Dermis microvascular lymphatic vessel endothelial cell (primary cell): Measurements from ENCODE around the gene DNASE2. TPM values are rescaled to one million over a fixed set of nuclear protein-coding genes. Genes with fewer than 3 reads are reported as not detected.
"Not testable (repeated sequence)": the region's sequence is repeated elsewhere in the genome, so short reads cannot be mapped to it uniquely, and the experiment has no call there.

Source experiments
- DNase-seq, 2 donors: peaks; one replicate each; pipeline versions ENCODE4 v3.0.0 to v3.0.0-alpha.2; 2010; ENCODE audit warnings: low read depth in 2 of 2
- total RNA-seq: library from RNA; depleted of rRNA; stranded (reverse); fragments of >200 nt; gene quantifications from 2 replicates; pipeline ENCODE4 v1.2.1, GENCODE V29; 2014

The DNASE2 gene
- 19.1 and 33.5 TPM in 2 replicates for total RNA-seq

DNA sequence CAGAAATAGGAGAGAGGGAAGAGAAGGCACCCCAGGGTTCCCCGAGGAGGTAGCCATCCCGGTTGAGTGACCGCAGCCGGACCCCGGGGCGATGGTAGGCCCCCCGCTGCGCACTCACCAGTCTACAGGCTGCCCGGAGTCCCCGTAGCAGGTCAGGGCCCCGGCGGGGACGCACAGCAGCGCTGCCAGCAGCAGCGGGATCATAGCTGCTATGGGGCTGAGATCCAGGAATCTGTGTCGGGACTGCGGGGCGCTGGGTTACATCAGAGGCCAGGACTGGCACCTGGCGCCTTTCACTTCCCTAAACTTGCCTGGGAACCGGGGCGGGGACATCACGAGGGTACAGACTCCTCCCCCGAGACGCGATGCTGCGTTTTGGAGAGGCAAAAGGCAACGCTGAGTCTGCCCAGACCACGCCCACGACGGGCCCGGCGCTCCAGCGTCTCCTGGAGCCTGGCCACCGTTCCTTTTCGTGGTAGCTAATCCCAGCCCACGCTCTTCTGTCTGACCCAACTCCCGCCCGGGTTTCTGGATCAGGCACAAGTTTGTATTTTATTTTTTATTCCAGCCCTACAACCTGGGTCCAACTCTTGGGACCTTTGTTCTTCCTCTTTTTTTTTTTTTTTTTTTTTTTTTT, at the start of gene DNASE2:
Gene DNASE2 (minus strand): TSS at position 278 of the 637 bp plus-strand sequence. CDS start 74 bp downstream, at position 204.
- DNase-seq, result peak; percentile 37 to 83

DNA sequence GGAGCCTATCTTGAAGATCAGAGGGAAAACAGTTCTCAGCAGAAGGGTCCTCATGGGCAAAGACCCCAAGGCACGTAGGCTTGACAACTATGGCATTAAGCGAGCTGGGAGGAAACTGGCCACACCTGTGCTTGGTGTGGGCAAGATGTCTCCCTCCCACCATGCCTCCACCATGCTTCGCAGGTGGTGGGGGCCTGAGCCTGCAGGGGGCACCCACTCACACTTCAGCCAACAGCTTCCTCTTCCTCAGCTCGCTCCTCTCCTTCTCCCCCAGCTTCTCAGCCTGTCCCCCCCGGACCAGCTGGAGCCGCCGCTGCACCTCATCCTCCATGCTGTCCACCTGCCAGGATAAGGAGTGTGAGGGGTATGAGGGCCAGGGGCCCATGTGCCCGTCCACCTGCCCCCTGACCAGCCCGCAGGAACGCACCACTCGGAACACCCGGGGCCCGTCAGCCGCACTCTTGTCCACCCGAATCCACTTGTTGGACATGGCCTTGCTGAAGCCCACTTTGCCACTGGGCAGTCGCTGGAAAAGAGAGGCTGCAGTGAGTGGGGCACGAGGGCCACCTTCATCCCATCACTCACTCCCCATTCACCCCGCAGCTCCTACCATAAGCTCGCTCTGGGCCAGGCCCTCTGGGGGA, 48.9 kb upstream of the DNASE2 start:
- no peak for DNase-seq

- DNase-seq, result no peak
Measured at GRCh38 chr19:12924621-12925310, 43.5 kb upstream of the DNASE2 start.

DNA sequence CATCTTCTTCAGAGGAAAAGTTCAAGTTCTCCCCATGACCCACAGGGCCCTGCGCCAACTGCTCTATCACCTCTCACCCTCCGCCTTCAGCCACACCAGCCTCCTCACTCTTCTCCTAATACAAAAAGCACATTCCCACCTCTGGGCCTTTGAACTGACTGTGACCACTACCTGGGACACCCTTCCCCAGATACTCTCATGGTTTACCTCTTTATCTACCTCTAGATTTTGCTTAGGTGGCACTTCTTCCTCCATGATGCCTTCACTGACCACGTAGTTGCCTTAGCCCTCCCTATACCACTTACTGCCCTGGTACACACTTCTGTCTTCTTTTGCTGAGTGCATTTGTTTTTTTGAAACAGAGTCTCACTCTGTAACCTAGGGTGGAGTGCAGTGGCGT, 41.7 kb upstream of the DNASE2 start:
- no peak for DNase-seq

DNA sequence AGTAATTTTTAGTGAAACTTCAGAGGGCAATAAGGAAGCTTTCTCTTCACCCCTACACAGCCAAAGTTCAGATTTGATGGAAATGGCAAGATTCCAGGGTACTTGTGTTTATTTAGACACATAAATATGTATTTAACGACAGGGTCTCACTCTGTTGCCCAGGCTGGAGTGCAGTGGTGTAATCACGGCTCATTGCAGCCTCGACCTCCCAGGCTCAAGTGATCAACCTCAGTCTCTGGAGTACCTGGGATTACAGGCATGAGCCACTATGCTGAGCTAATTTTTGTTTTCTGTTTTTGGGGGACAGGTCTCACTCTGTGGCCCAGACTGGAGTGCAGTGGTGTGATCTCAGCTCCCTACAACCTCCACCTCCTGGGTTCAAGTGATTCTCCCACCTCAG, 39.8 kb upstream of the DNASE2 start:
- DNase-seq, result no peak

DNA sequence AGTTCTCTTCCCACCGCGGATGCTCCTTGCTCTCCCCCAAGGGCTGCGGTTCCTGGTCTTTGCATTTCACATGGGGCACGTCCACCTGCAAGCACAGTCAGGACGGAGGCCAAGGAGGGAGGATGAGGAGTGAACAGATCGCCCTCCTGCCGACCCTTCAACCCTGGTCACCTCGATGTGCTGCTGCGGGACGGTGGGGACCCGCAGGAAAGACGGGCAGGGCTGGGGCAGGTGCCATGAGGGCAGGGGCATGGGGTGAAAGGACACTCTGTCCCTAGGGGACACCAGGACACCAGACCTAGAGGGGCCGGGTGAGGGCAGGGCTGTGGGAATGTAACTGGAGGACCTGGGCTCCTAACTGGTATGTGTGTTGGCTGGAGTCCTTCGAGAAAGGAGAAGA, 37.0 kb upstream of the DNASE2 start:
- DNase-seq, result no peak

GRCh38 chr19:12915860-12916259, 34.6 kb upstream of the DNASE2 start:
- not testable (repeated sequence) for DNase-seq

DNA sequence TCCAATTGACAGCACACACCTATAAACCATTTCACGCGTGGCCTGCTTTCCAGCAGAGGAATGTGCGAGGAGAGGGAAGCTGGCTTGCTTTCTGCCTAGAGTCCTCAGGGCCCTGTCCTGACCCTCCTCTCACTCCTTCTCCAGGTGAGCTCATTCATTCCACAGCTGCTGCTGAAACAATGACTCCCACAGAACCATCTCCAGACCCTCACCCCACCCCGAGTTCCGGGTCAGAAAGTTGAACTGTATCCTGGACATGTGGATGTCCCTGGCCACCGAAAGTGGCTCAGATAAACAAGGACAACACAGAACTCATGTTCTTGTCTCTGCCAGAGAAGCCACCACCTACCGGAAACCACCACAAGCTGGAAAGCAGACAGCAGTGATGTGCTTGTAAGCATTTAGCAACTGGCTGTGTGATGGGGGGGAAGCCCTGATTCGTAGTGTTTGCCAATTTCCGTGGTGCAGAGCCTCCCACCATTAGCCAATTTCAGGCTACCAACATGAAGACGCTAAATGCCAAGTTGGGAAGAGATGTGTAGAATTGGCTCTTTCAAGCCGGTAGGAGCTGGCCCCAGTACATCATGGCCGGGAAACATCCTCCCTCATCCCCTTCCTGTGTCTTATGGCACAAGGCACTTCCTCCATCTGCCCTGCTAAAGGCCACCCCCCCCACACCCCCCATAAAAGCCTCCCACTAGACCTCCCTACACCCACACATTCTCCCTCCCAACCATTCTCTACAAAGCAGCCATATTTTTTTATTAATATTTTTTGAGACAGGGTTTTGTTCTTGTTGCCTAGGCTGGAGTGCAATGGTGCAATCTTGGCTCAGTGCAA, 32.8 kb upstream of the DNASE2 start:
- peak in 1 of 2 donors; percentile 22 for DNase-seq

DNA sequence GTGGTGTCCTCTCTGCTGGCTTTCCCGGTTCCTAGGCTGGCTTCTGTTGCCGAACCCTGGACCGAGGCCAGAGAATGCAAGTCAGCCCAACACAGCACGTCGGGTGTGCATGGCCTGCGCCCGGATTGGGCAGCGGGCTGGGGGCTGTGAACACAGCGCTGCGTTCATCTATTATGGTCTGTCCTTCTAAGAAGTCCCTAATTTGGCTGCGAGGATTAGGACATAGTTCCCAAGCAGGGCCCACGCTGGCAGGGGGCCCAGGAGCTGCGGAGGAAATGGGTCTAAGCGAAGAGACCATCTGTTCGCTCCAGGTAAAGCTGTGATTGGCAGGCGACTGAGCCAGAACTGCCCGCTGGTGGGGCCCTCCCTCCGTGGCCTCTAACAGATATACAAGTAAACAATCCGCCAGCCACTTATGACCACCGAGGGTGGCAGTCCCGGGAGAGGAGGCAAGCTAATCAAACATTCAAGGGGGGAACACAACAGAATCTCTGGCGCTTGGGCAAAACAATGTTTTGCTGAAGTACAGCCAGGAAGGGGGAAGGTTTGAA, 31.8 kb upstream of the DNASE2 start:
- peak in 1 of 2 donors; percentile 42 for DNase-seq

DNA sequence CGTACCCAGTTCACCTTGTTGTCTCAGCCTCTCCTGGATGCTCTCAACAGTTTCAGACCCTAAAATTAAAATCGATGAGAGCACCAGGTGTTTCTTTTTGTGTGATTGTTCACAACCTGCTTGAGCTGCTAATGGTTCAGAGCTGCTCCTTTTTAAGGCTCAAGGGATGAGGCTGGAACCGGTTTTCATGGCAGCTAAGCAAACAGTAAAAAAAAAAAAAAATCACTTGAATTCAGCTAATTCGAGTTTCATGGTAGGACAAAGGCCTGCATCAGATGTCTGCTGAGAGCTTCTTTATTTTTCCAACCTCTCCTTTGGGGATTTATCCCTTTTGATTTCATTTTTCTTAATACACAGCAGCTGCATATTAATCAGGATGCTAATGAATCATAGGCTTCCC, 31.3 kb upstream of the DNASE2 start:
- no peak for DNase-seq

DNA sequence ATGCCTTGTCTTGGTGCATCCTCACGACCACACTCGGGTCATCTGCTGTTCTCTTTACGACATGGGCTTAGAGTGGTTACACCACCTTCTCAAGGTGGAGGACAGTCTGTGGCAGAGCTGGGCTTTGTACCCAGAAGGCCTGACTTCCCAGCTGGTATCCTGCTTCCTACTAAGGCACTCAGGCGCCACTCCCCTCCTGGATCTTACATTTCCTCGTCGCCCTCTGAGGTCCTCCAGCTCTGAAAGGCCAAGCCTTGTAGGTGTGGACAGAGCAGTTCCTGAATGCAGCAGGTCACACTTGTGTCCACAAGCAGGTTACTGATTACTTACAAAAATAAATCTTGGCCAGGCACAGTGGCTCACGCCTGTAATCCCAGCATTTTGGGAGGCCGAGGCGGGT, 25.9 kb upstream of the DNASE2 start:
- DNase-seq, result no peak

GRCh38 chr19:12899891-12900518, 18.8 kb upstream of the DNASE2 start:
- DNase-seq, result no peak

- no peak for DNase-seq
Measured at GRCh38 chr19:12896460-12896859, 15.2 kb upstream of the DNASE2 start.

DNA sequence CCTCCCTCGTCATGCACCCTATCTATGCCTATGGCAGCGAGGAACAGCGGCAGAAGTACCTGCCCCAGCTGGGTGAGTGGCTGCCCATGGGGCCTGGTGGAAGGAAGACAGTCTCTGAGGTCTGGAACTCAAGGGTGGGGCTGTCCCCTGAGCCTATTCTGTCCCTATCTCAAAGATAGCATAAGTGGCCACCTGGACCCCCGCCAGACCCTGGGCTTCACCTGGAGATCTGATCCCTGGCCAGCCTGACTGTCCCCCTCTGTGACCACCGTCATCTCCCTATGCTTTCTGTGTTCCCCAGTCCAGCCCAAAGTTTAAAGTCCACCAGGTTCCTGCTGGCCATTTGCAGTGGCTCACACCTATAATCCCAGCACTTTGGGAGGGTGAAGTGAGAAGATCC, 12.3 kb upstream of the DNASE2 start:
- no peak for DNase-seq

GRCh38 chr19:12891553-12892021, 10.3 kb upstream of the DNASE2 start:
- no peak for DNase-seq

- DNase-seq, result peak; percentile 96 to 99
Measured at GRCh38 chr19:12890787-12891552, 9.7 kb upstream of the DNASE2 start, which contains the start of gene GCDH. TSS of gene GCDH (plus strand) at chr19:12891160. CDS start at chr19:12891305, 145 bp downstream.

DNA sequence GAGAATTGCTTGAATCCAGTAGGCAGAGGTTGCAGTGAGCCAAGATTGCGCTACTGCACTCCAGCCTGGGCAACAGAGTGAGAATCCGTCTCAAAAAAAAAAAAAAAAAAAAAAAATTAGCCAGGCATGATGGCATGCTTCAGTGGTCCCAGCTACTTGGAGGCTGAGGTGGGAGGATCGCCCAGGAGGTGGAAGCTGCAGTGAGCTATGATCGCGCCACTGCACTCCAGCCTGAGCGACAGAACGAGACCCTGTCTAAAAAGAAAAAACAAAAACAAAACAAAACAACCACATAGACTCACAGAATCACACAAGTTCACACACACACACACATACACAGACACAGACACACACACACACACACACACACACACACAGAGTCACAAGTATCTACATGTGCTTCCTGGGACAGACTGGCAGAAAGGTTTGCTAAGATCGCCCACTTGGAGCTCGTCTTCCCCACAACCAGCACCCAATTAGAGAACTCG, 9.1 kb upstream of the DNASE2 start:
- DNase-seq, result not testable (repeated sequence)

GRCh38 chr19:12888006-12888603, 6.9 kb upstream of the DNASE2 start:
- no peak for DNase-seq

DNA sequence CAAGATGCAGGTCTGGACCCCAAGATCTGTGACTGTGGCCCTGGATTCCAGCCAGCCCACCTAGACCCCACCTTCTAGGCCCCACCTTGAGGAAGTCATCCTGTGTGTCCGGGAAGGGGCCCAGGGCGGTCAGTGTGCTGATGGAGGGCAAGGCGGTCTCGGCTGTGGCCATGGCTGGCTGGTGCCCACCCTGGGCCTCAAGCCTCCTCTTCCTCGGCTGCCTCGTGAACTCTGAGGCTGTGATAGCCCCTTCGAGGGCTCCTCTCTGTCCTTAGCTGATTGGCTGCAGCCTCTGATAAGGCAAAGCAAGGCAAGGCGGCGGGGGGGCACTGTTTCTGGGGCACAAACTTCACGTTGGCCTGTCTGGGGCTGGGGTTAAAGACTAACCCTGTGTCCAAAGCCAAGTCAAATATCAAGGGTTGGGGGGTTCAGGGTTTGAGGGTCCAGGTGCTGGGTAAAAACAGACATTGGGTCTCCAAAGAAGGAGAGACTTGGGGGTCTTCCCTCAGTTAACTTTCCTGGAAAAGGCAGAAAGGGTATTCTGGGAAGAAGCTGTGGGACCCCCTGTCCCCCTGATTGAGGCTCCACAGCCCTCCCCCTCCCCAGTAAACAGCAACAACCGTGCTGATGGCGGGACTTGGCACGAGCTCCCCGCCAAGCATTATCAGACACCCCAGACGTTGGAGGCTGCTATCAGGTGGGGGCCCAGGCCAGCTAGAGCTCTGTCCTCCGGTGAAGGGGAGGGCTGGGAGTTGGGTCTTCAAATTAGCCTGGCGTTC, 5.9 kb upstream of the DNASE2 start, which contains the start of gene KLF1:
Gene KLF1 (minus strand): TSS at position 233 of the 779 bp plus-strand sequence. CDS start 61 bp downstream, at position 172.
- no peak for DNase-seq
